ENCODE data around the gene WRNIP1. TPM values are rescaled to one million over a fixed set of nuclear protein-coding genes. Genes with fewer than 3 reads are reported as not detected.

WRNIP1 gene
- total and polyA plus RNA-seq, 2 of the 13 experiments (the other 11 are each of a cell fraction or from before 2014, with no cell fraction given): 77.7 to 90.3 TPM

DNA sequence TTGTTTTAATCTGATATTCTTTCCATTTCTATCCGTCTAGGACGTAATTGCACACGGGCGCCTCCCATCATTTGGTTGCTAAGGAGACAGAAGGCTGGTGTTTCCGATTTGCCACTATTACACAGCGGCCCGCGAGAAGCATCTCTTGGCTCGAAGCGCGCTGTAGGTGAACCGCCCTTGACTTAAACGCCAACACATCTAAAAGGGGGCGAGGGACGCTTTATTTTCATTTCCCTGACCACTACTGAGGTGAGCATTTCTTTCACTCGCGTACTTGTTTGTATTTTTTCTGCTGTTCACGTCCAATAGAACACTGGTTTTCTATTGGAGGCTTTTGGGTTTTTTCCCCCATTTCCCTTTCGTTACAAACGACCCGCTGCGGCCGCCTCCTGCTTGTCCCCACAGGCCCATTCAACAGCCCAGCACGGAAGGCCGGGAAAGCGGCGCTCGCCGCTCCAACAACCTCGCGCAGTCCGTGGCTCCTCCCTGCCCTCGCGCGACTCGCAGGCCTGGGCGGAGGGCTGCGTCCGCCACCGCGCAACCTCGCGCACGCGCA is 505 bp upstream of the WRNIP1 start (continued):
- TF ChIP-seq, protein P1, sequence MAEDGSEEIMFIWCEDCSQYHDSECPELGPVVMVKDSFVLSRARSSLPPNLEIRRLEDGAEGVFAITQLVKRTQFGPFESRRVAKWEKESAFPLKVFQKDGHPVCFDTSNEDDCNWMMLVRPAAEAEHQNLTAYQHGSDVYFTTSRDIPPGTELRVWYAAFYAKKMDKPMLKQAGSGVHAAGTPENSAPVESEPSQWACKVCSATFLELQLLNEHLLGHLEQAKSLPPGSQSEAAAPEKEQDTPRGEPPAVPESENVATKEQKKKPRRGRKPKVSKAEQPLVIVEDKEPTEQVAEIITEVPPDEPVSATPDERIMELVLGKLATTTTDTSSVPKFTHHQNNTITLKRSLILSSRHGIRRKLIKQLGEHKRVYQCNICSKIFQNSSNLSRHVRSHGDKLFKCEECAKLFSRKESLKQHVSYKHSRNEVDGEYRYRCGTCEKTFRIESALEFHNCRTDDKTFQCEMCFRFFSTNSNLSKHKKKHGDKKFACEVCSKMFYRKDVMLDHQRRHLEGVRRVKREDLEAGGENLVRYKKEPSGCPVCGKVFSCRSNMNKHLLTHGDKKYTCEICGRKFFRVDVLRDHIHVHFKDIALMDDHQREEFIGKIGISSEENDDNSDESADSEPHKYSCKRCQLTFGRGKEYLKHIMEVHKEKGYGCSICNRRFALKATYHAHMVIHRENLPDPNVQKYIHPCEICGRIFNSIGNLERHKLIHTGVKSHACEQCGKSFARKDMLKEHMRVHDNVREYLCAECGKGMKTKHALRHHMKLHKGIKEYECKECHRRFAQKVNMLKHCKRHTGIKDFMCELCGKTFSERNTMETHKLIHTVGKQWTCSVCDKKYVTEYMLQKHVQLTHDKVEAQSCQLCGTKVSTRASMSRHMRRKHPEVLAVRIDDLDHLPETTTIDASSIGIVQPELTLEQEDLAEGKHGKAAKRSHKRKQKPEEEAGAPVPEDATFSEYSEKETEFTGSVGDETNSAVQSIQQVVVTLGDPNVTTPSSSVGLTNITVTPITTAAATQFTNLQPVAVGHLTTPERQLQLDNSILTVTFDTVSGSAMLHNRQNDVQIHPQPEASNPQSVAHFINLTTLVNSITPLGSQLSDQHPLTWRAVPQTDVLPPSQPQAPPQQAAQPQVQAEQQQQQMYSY (CRISPR knock-in tag; IDR thresholded peaks at IDR 0.05): no peak; the same call in 1 of the 2 replicates
- TF ChIP-seq, protein P2, sequence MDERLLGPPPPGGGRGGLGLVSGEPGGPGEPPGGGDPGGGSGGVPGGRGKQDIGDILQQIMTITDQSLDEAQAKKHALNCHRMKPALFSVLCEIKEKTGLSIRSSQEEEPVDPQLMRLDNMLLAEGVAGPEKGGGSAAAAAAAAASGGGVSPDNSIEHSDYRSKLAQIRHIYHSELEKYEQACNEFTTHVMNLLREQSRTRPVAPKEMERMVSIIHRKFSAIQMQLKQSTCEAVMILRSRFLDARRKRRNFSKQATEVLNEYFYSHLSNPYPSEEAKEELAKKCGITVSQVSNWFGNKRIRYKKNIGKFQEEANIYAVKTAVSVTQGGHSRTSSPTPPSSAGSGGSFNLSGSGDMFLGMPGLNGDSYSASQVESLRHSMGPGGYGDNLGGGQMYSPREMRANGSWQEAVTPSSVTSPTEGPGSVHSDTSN (CRISPR knock-in tag; IDR thresholded peaks at IDR 0.05): no peak
- TF ChIP-seq ZNF768 (CRISPR knock-in tag; IDR thresholded peaks at IDR 0.05) (no peak; the same call in 1 of the 2 replicates), ZNF350 (CRISPR knock-in tag; IDR thresholded peaks at IDR 0.05; ENCODE audit: borderline replicate concordance, low read depth) (no peak), ZNF441 (CRISPR knock-in tag; IDR thresholded peaks at IDR 0.05; ENCODE audit: borderline replicate concordance) (peak; percentile 51; the same call in 1 of the 2 replicates), ZNF34 (CRISPR knock-in tag; IDR thresholded peaks at IDR 0.05; ENCODE audit: borderline replicate concordance) (no peak), ZNF839 (CRISPR knock-in tag; IDR thresholded peaks at IDR 0.05; ENCODE audit: borderline replicate concordance) (no peak), ZNF891 (CRISPR knock-in tag; IDR thresholded peaks at IDR 0.05) (no peak), ZSCAN29 (CRISPR knock-in tag; conservative IDR thresholded peaks at IDR 0.05) (no peak), AKAP8 (CRISPR knock-in tag; IDR thresholded peaks at IDR 0.05) (0 out of 2 replicates have a peak, but pooled peaks have one; percentile 15), TGIF2 (CRISPR knock-in tag; IDR thresholded peaks at IDR 0.05) (0 out of 2 replicates have a peak, but pooled peaks have one; percentile 10), YEATS4 (CRISPR knock-in tag; IDR thresholded peaks at IDR 0.05; ENCODE audit: borderline replicate concordance) (no peak), MED13 (CRISPR knock-in tag; IDR thresholded peaks at IDR 0.05) (no peak)
- TF ChIP-seq, protein P3, sequence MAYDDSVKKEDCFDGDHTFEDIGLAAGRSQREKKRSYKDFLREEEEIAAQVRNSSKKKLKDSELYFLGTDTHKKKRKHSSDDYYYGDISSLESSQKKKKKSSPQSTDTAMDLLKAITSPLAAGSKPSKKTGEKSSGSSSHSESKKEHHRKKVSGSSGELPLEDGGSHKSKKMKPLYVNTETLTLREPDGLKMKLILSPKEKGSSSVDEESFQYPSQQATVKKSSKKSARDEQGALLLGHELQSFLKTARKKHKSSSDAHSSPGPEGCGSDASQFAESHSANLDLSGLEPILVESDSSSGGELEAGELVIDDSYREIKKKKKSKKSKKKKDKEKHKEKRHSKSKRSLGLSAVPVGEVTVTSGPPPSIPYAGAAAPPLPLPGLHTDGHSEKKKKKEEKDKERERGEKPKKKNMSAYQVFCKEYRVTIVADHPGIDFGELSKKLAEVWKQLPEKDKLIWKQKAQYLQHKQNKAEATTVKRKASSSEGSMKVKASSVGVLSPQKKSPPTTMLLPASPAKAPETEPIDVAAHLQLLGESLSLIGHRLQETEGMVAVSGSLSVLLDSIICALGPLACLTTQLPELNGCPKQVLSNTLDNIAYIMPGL (CRISPR knock-in tag; IDR thresholded peaks at IDR 0.05; ENCODE audit: borderline replicate concordance in 1 of 2, low read depth in 1 of 2): no peak
- TF ChIP-seq, protein P4, sequence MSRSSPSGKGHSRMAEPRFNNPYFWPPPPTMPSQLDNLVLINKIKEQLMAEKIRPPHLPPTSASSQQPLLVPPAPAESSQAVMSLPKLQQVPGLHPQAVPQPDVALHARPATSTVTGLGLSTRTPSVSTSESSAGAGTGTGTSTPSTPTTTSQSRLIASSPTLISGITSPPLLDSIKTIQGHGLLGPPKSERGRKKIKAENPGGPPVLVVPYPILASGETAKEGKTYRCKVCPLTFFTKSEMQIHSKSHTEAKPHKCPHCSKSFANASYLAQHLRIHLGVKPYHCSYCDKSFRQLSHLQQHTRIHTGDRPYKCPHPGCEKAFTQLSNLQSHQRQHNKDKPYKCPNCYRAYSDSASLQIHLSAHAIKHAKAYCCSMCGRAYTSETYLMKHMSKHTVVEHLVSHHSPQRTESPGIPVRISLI (CRISPR knock-in tag; IDR thresholded peaks at IDR 0.05; ENCODE audit: borderline replicate concordance): no peak
- TF ChIP-seq, protein P5, sequence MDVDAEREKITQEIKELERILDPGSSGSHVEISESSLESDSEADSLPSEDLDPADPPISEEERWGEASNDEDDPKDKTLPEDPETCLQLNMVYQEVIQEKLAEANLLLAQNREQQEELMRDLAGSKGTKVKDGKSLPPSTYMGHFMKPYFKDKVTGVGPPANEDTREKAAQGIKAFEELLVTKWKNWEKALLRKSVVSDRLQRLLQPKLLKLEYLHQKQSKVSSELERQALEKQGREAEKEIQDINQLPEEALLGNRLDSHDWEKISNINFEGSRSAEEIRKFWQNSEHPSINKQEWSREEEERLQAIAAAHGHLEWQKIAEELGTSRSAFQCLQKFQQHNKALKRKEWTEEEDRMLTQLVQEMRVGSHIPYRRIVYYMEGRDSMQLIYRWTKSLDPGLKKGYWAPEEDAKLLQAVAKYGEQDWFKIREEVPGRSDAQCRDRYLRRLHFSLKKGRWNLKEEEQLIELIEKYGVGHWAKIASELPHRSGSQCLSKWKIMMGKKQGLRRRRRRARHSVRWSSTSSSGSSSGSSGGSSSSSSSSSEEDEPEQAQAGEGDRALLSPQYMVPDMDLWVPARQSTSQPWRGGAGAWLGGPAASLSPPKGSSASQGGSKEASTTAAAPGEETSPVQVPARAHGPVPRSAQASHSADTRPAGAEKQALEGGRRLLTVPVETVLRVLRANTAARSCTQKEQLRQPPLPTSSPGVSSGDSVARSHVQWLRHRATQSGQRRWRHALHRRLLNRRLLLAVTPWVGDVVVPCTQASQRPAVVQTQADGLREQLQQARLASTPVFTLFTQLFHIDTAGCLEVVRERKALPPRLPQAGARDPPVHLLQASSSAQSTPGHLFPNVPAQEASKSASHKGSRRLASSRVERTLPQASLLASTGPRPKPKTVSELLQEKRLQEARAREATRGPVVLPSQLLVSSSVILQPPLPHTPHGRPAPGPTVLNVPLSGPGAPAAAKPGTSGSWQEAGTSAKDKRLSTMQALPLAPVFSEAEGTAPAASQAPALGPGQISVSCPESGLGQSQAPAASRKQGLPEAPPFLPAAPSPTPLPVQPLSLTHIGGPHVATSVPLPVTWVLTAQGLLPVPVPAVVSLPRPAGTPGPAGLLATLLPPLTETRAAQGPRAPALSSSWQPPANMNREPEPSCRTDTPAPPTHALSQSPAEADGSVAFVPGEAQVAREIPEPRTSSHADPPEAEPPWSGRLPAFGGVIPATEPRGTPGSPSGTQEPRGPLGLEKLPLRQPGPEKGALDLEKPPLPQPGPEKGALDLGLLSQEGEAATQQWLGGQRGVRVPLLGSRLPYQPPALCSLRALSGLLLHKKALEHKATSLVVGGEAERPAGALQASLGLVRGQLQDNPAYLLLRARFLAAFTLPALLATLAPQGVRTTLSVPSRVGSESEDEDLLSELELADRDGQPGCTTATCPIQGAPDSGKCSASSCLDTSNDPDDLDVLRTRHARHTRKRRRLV (CRISPR knock-in tag; IDR thresholded peaks at IDR 0.05): no peak

Measured in HepG2 (cell line).